ENCODE results near the gene TUBGCP5.
"Not testable (repeated sequence)": the region's sequence is repeated elsewhere in the genome, so short reads cannot be mapped to it uniquely, and the experiment has no call there.

The TUBGCP5 gene

GRCh38 chr15:23039917-23040281 lies 530 bp upstream of the TUBGCP5 start:
- peak; percentile 15 for DNase-seq

GRCh38 chr15:23038726-23039142 lies 635 bp downstream of the TUBGCP5 start:
- no peak for DNase-seq

DNA sequence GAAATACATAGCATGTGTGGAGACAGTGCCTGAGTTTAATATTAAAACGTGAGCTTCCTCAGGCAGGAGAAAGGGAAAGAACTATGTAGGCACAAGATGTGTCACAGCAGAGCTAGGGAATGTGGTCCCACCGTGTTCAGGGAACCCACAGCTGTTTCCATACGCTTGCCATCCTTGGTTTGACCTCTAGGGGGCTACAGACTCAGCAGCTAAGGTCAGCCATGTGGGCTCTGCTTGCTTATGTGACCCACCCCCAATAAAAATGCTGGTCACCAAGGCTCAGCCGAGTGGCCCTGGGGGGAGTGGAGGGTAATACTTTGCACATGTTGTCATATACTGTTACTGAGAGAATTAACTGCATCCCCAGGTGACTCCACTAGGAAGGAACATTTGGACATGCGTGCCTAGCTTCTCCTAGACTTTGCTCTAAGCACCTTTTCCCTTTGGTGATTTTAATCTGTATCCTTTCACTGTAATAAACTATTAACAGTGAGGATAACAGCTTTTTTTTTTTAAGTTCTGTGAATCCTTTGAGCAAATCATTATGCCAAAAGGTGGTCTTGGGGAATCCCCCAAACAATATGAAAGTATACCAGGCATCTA lies 3.3 kb downstream of the TUBGCP5 start:
- no peak for DNase-seq

GRCh38 chr15:23033979-23034378 lies 5.4 kb downstream of the TUBGCP5 start:
- DNase-seq: peak; percentile 1

DNA sequence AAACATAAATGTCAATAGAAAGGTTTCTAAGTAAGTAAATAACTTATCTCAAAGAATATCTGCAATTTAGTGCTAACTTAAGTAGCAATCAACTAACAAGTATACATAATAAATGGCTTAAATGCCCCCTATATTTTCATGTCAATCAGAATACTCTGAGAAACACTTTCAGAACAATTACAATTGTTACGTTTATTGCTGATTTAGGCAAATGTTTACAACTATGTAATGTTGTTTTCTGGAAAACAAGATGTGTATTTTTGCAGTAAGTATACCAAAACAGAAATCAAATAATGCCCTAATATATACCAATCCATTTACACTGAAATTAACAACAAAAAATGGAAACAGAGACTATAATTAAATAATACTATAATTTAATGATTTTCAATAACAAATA lies 13.2 kb downstream of the TUBGCP5 start:
- DNase-seq: no peak

- DNase-seq: no peak
Measured at GRCh38 chr15:23022156-23022555, 17.2 kb downstream of the TUBGCP5 start.

- DNase-seq: no peak
Measured at GRCh38 chr15:23014394-23015000, 24.9 kb downstream of the TUBGCP5 start.

DNA sequence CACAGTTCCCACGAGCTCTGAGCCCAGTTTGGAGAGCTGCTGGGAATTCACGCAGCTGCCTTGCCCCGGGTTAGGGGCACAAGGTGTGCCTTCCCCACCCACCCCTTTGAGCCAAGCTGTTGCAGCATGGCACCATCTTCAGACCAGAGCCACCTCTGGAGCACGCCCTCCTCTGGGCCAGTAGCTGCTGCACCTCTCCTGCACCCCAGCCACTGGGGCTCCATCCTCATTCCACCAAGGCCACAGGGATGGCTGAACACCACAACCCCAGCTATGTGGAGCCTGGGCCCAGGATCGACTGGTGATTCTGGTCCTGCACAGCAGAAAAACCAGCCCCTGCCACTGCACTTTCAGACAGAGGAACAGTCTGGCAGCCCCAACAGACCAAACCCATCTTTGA lies 25.7 kb downstream of the TUBGCP5 start:
- DNase-seq: no peak

- DNase-seq: not testable (repeated sequence)
Measured at GRCh38 chr15:23012616-23013015, 26.8 kb downstream of the TUBGCP5 start.

GRCh38 chr15:23003736-23004135 lies 35.6 kb downstream of the TUBGCP5 start:
- no peak for DNase-seq

- no peak for DNase-seq
Measured at GRCh38 chr15:23002920-23003319, 36.4 kb downstream of the TUBGCP5 start.

DNA sequence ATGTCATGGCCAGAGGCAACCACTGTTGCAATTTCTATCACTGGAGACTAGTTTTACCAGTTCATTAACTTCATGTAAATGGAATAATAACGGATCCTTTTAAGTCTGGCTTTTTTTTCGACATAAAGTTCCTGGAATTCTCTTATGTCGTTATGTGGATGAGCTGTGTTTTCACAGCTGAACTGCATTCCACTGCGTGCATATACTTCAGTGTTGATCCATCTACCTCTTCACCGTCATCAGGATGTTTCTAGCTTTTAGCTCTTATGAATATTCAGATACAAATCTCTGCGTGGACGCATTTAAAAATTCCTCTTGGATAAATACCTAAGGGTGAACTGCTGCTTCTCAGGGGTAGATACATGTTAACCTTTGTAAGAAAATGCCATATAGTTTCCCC lies 43.6 kb downstream of the TUBGCP5 start:
- no peak for DNase-seq

DNA sequence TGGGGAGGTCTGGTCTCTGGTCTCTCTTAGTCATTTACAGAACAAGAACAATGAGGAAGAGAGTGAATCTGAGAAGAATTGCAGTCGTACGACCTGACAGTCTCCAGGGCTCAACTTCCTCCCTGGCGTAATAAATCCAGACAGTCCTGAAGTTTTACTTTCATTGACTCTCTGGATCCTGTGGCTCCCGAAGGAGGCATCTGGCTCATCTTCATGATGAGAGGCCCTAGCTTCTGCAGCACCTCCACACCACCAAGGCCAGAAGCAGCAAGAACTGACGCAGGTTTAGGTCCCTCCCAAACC lies 47.4 kb downstream of the TUBGCP5 start:
- no peak for DNase-seq

- DNase-seq: no peak
Measured at GRCh38 chr15:22989576-22990477, 49.5 kb downstream of the TUBGCP5 start.

- DNase-seq: no peak
Measured at GRCh38 chr15:22988811-22989210, 50.6 kb downstream of the TUBGCP5 start.

DNA sequence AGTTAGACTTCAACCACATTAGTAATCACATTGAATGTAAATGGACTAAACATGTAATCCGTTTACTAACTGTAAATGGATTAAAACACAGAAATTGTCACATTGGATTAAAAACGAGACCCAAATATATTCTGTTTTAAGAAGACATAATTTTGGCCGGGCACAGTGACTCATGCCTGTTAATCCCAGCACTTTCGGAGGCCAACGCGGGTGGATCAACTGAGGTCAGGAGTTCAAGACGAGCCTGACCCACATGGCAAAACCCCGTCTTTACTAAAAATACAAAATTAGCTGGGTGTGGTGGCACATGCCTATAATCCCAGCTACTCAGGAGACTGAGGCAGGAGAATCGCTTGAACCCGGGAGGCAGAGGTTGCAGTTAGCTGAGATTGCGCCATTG lies 57.4 kb downstream of the TUBGCP5 start:
- not testable (repeated sequence) for DNase-seq

DNA sequence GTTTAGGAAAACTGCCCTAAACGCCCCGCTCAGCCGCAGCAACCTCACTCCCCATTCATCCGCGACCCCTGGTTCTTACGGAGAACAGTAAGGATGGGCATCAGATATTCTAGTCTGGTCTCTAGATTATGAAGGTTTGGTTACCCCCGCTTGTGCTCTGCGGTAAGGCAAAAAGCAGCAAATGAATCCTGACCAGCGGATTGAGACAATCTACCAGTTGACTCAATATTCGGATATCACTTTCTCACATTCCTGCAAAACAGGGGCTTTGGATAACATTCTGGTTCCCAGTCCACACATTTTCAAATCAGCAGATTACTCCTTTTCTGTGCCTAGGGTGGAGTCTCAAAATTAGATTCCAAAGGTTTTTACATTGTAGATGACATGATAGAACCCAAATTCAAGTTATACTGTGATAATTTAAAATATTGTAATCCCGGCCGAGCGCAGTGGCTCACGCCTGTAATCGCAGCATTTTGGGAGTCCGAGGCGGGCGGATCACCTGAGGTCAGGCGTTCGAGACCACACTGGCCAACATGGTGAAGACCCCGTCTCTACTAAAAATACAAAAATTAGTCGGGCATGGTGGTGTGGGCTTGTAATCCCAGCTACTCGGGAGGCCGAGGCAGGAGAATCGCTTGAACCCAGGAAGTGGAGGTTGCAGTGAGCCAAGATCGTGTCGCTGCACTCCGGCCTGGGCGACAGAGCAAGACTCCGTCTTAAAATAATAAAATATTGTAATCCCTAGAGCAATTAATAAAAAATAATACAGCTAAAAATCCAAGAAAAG lies 58.1 kb downstream of the TUBGCP5 start:
- DNase-seq: no peak

GRCh38 chr15:22980189-22981050 lies 58.9 kb downstream of the TUBGCP5 start, which contains the start of gene CYFIP1:
Gene CYFIP1, minus strand, starts transcription at chr15:22980368. Its CDS starts 33,083 bp downstream, at chr15:22947285.
- peak; percentile 23 for DNase-seq

- DNase-seq: peak; percentile 5
Measured at GRCh38 chr15:22979238-22980188, 59.9 kb downstream of the TUBGCP5 start.

DNA sequence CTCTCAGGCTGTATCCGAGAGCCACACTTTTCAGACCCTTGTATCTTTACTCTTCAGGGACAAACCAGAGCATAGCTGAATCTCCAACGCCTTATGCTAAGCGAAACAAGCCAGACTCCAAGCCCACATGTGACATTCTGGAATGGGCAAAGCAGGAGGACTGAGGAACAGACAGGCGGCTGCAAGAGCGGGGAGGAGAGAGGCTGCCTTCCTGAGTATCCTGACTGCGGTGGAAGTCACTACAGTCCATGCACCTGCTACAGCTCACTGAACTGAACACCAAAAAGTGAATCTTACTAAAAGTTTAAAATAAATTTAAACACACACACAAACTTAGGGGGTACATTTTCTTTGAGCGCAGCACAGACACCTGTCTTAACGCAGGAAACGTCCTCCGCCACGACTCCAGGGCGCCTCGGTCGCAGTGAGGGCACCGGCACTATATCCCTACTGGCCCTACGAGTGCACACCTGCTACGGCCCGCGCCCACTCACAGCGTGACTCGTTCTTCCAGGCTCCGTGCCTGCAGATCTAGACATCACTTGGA lies 60.6 kb downstream of the TUBGCP5 start:
- no peak for DNase-seq

DNA sequence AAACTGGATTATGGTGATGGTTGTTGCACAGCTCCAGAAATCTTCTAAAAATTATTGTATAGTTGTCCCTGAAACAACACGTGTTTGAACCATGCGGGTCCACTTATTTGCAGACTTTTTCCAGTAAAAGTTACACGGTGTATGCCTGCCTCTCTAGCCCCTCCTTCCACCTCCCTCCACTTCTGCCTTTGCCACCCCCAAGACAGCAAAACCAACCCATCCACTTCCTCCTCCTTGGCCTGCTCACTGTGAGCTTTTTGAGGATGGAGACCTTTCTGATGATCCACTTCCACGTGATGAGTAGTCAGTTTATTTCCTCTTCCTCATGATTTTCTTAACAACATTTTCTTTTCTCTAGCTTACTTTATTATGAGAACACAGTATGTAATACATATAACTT lies 64.6 kb downstream of the TUBGCP5 start:
- no peak for DNase-seq

All from NCI-H2029 (cell line).